K562 (cell line): ENCODE data around the gene NUTF2. TPM values are rescaled to one million over a fixed set of nuclear protein-coding genes. Genes with fewer than 3 reads are reported as not detected.

Source experiments
- BDP1 ChIP-seq: IDR thresholded peaks from 3 replicates; pipeline ENCODE4 v1.6.1; 2011; ENCODE audit not compliant: insufficient read length, insufficient read depth
- CBX3 ChIP-seq, 2 experiments: IDR thresholded peaks; 1 replicate in 1 of 2; 2 replicates in 1 of 2; pipeline ENCODE4 v1.6.1; 2012; ENCODE audit warnings: inconsistent platforms in 2 of 2, low read length in 2 of 2, borderline replicate concordance in 1 of 2, control low read depth in 1 of 2
- CREB3L1 ChIP-seq: fragments of 450-650 bp; IDR thresholded peaks from 2 replicates; pipeline ENCODE4 v1.6.1; 2014; ENCODE audit warnings: low read depth, mild to moderate bottlenecking, moderate library complexity, borderline replicate concordance
- ESRRA ChIP-seq: fragments of 450-650 bp; IDR thresholded peaks from 2 replicates; pipeline ENCODE4 v1.6.1; 2014; ENCODE audit warnings: low read depth, mild to moderate bottlenecking, moderate library complexity, borderline replicate concordance
- GABPA ChIP-seq: fragments of 200-800 bp; sonication (Bioruptor generic); conservative IDR thresholded peaks from 2 replicates; pipeline ENCODE4 v1.6.1; 2016; ENCODE audit warnings: low read depth, missing genetic modification characterization, missing compliant biosample characterization
- HMG20A ChIP-seq: fragments of 450-650 bp; formaldehyde crosslinking; conservative IDR thresholded peaks from 2 replicates; pipeline ENCODE4 v1.4.0; 2020; ENCODE audit warnings: mild to moderate bottlenecking, mixed read lengths
- KDM4B ChIP-seq, 2 experiments: fragments of 450-650 bp in 1 of 2; sonication (generic) in 1 of 2; IDR thresholded peaks; 2 replicates each; pipeline ENCODE4 v1.6.1; 2016 to 2017; ENCODE audit warnings: borderline replicate concordance in 2 of 2, antibody characterized with exemption in 1 of 2, low read depth in 1 of 2, mild to moderate bottlenecking in 1 of 2
- LCOR ChIP-seq: sonication (generic); formaldehyde crosslinking; IDR thresholded peaks from 2 replicates; pipeline ENCODE4 v1.8.0; 2022; ENCODE audit warnings: mild to moderate bottlenecking, missing genetic modification reagents
- MEF2A ChIP-seq: IDR thresholded peaks from 2 replicates; pipeline ENCODE4 v1.6.1; 2011; ENCODE audit warnings: low read depth, mild to moderate bottlenecking, low read length, moderate library complexity; ENCODE audit not compliant: control insufficient read depth
- POLR2A ChIP-seq: fragments of 450-650 bp; conservative IDR thresholded peaks from 2 replicates; pipeline ENCODE4 v1.6.1; 2016
- PRPF4 ChIP-seq: fragments of 200-400 bp; formaldehyde crosslinking; IDR thresholded peaks from one replicate; pipeline ENCODE4 v1.6.1; 2017; ENCODE audit warnings: low read length, low read depth, mild to moderate bottlenecking; ENCODE audit not compliant: insufficient read depth, poor library complexity, severe bottlenecking
- RNF219 ChIP-seq: fragments of 250-450 bp; sonication (Bioruptor Pico); IDR thresholded peaks from 2 replicates; pipeline ENCODE4 v1.5.0; 2022; ENCODE audit warnings: mild to moderate bottlenecking
- SOX6 ChIP-seq: fragments of 450-650 bp; IDR thresholded peaks from 2 replicates; pipeline ENCODE4 v1.6.1; 2014; ENCODE audit warnings: mild to moderate bottlenecking
- TEAD4 ChIP-seq, 2 experiments: sonication (generic) in 1 of 2; formaldehyde crosslinking in 1 of 2; IDR thresholded peaks; 2 replicates each; pipeline versions ENCODE4 v1.6.1 to v1.8.0; 2012 to 2022; ENCODE audit warnings: borderline replicate concordance in 1 of 2, inconsistent platforms in 1 of 2, low read length in 1 of 2, mild to moderate bottlenecking in 1 of 2, missing genetic modification reagents in 1 of 2
- TOE1 ChIP-seq, 2 experiments: fragments of 450-650 bp in 1 of 2; sonication (generic) in 1 of 2; formaldehyde crosslinking in 1 of 2; IDR thresholded peaks; 2 replicates each; pipeline versions ENCODE4 v1.7.1 to v1.8.0; 2016 to 2022; ENCODE audit warnings: borderline replicate concordance in 2 of 2, mild to moderate bottlenecking in 2 of 2, antibody characterized with exemption in 1 of 2, inconsistent platforms in 1 of 2, low read depth in 1 of 2, missing genetic modification reagents in 1 of 2, moderate library complexity in 1 of 2
- YY1 ChIP-seq, 3 experiments: IDR thresholded peaks; 2 replicates each; pipeline ENCODE4 v1.6.1; 2011; ENCODE audit warnings: low read length in 2 of 3, mild to moderate bottlenecking in 2 of 3, moderate library complexity in 2 of 3, borderline replicate concordance in 1 of 3, control low read depth in 1 of 3, low read depth in 1 of 3; ENCODE audit not compliant: insufficient read depth in 3 of 3, insufficient replicate concordance in 2 of 3, control insufficient read depth in 1 of 3, insufficient read length in 1 of 3; ENCODE audit errors: extremely low read depth in 1 of 3
- polyA plus RNA-seq, 8 experiments: library from polyadenylated mRNA; depleted of rRNA in 4 of 8; stranded (reverse) in 5 of 8; unstranded in 3 of 8; fragments of >200 nt; fragmentation: Nextera tagmentation in 2 of 8; fragmentation: Illumina TruSeq in 1 of 8; extraction: Ambion mirVana in 2 of 8; extraction: Trizol in 1 of 8; gene quantifications; 2 replicates each; pipeline versions ENCODE4 v1.2.1 to v1.2.3, GENCODE V29; 2011 to 2014; ENCODE audit warnings: inconsistent platforms in 1 of 8, missing spikeins in 1 of 8
- total RNA-seq, 7 experiments: library from RNA; depleted of rRNA in 6 of 7; stranded (reverse); fragments of >200 nt in 6 of 7; fragmentation: Illumina TruSeq in 2 of 7; extraction: Trizol in 2 of 7; gene quantifications; 2 replicates each; pipeline versions ENCODE4 v1.2.1 to v1.2.3, GENCODE V29; 2011 to 2021; ENCODE audit warnings: low replicate concordance in 1 of 7

NUTF2 gene
- total and polyA plus RNA-seq, 9 of the 15 experiments (the other 6 are each of a cell fraction or from before 2014, with no cell fraction given) = 106 to 248 (median 147) TPM

- TF ChIP-seq MEF2A = no peak
- TF ChIP-seq KDM4B (IDR thresholded peaks at IDR 0.05; ENCODE audit: borderline replicate concordance in 2 of 2, low read depth in 1 of 2) = peak in 1 of 2 experiments; percentile 95; a peak in 1 of 4 replicates
- no peak; the same call in 1 of the 2 replicates for TF ChIP-seq TEAD4 (IDR thresholded peaks at IDR 0.05; ENCODE audit: low read length)
- no peak for TF ChIP-seq TEAD4 (CRISPR knock-in tag; IDR thresholded peaks at IDR 0.05; ENCODE audit: borderline replicate concordance)
- TF ChIP-seq PRPF4 = peak; percentile 51
- TF ChIP-seq TOE1 (IDR thresholded peaks at IDR 0.05; ENCODE audit: borderline replicate concordance) = peak; percentile 27; the same call in 1 of the 2 replicates
- no peak for TF ChIP-seq TOE1 (CRISPR knock-in tag; IDR thresholded peaks at IDR 0.05; ENCODE audit: borderline replicate concordance, low read depth)
- no peak for TF ChIP-seq RNF219 (CRISPR knock-in tag)
- no peak for TF ChIP-seq HMG20A (CRISPR knock-in tag)
- TF ChIP-seq YY1 (IDR thresholded peaks at IDR 0.05; ENCODE audit: borderline replicate concordance in 1 of 3, control insufficient read depth in 1 of 3, extremely low read depth in 1 of 3, insufficient read depth in 3 of 3, insufficient read length in 1 of 3, insufficient replicate concordance in 2 of 3, low read depth in 1 of 3, low read length in 2 of 3) = peak; percentile 37 to 83 (median 68)
- TF ChIP-seq ESRRA = peak; percentile 84; the same call in 1 of the 2 replicates
- peak; percentile 62 for TF ChIP-seq SOX6
- TF ChIP-seq POLR2A = peak; percentile 72
- peak; percentile 90 for TF ChIP-seq GABPA (tag)
- TF ChIP-seq LCOR = no peak; the same call in 1 of the 2 replicates
- TF ChIP-seq CBX3 (IDR thresholded peaks at IDR 0.05; ENCODE audit: borderline replicate concordance in 1 of 2, low read length in 2 of 2) = peak in 1 of 2 experiments; percentile 91; a peak in 1 of 3 replicates
- no peak for TF ChIP-seq BDP1
- peak; percentile 89 for TF ChIP-seq CREB3L1
These were observed at the start of gene NUTF2 (continued) for GRCh38 chr16:67846320-67847063.
